Hypothalamus (tissue), 51 donors: ENCODE results near the gene EXOC6.

ENCODE experiments used
- DNase-seq, 51 donors: peaks; one replicate each; lab custom pipeline; 2025; lab: John Stamatoyannopoulos, UW

EXOC6 gene

GRCh38 chr10:92832998-92833650 is 15.2 kb upstream of the EXOC6 start:
- no peak for DNase-seq

GRCh38 chr10:92834331-92834730 is 14.0 kb upstream of the EXOC6 start:
- no peak for DNase-seq

- no peak for DNase-seq
Observed at GRCh38 chr10:92834986-92835385, 13.3 kb upstream of the EXOC6 start.

- no peak for DNase-seq
Observed at GRCh38 chr10:92837456-92837855, 10.9 kb upstream of the EXOC6 start.

GRCh38 chr10:92839191-92840085 is 8.9 kb upstream of the EXOC6 start:
- DNase-seq: peak in 1 of 51 donors; percentile 1

GRCh38 chr10:92844746-92845145 is 3.6 kb upstream of the EXOC6 start:
- no peak for DNase-seq

- no peak for DNase-seq
Observed at GRCh38 chr10:92845921-92846320, 2.4 kb upstream of the EXOC6 start.

GRCh38 chr10:92846344-92846743 is 2.0 kb upstream of the EXOC6 start:
- DNase-seq: no peak

- no peak for DNase-seq
Observed at GRCh38 chr10:92846854-92847201, 1.5 kb upstream of the EXOC6 start.

GRCh38 chr10:92847202-92847864 is 987 bp upstream of the EXOC6 start:
- DNase-seq: no peak

GRCh38 chr10:92848037-92848440 is 281 bp upstream of the EXOC6 start:
- peak in 2 of 51 donors; percentile 47 to 62 for DNase-seq

GRCh38 chr10:92849234-92849525 is 860 bp downstream of the EXOC6 start:
- no peak for DNase-seq

GRCh38 chr10:92849576-92850090 is 1.3 kb downstream of the EXOC6 start:
- DNase-seq: no peak

GRCh38 chr10:92850185-92850584 is 1.9 kb downstream of the EXOC6 start:
- no peak for DNase-seq

- DNase-seq: no peak
Observed at GRCh38 chr10:92851003-92851402, 2.7 kb downstream of the EXOC6 start.

GRCh38 chr10:92855560-92855959 is 7.2 kb downstream of the EXOC6 start:
- no peak for DNase-seq

- DNase-seq: no peak
Observed at GRCh38 chr10:92857904-92858514, 9.7 kb downstream of the EXOC6 start.

- no peak for DNase-seq
Observed at GRCh38 chr10:92867235-92867634, 18.9 kb downstream of the EXOC6 start.

GRCh38 chr10:92868036-92868435 is 19.7 kb downstream of the EXOC6 start:
- no peak for DNase-seq

- DNase-seq: no peak
Observed at GRCh38 chr10:92868557-92868956, 20.2 kb downstream of the EXOC6 start.

GRCh38 chr10:92873029-92873428 is 24.7 kb downstream of the EXOC6 start:
- no peak for DNase-seq
